Adrenal gland (tissue), 12 donors: Measurements from ENCODE around the gene ASAP2. TPM values are rescaled to one million over a fixed set of nuclear protein-coding genes. Genes with fewer than 3 reads are reported as not detected.

Experiments
- DNase-seq, 7 donors: peaks; one replicate each; pipeline ENCODE4 v3.0.0-alpha.2; 2019 to 2020
- H3K27ac ChIP-seq, 5 donors: fragments of 200-600 bp; sonication (generic) in 4 of 5; 1 replicate in 3 of 5; 2 replicates in 2 of 5; pipeline versions ENCODE4 v1.5.1 to v1.8.0; 2016 to 2020; ENCODE audit warnings: mild to moderate bottlenecking in 1 of 5
- H3K27me3 ChIP-seq: fragments of 200-600 bp; 2 replicates; pipeline ENCODE4 v1.8.0; 2021
- H3K36me3 ChIP-seq, 2 donors: fragments of 200-600 bp; replicated peaks in 1 of 2; 1 replicate in 1 of 2; 2 replicates in 1 of 2; pipeline versions ENCODE4 v1.5.1 to v1.8.0; 2018 to 2022
- H3K4me1 ChIP-seq, 2 donors: fragments of 200-600 bp; replicated peaks in 1 of 2; 1 replicate in 1 of 2; 2 replicates in 1 of 2; pipeline versions ENCODE4 v1.5.1 to v1.8.0; 2018 to 2021
- H3K4me3 ChIP-seq, 4 donors: fragments of 200-600 bp; sonication (generic) in 3 of 4; one replicate each; pipeline ENCODE4 v1.5.1; 2016 to 2018
- H3K9me3 ChIP-seq, 3 donors: fragments of 200-600 bp; sonication (generic) in 1 of 3; replicated peaks in 1 of 3; 1 replicate in 2 of 3; 2 replicates in 1 of 3; pipeline versions ENCODE4 v1.5.1 to v1.8.0; 2016 to 2021
- CTCF ChIP-seq, 6 experiments: fragments of 450-650 bp in 4 of 6; fragments of 200-600 bp in 2 of 6; sonication (generic) in 1 of 6; IDR thresholded peaks; 1 replicate in 5 of 6; 2 replicates in 1 of 6; pipeline versions ENCODE4 v1.5.1 to v1.8.0; 2016 to 2021; ENCODE audit warnings: antibody characterized with exemption in 6 of 6, mild to moderate bottlenecking in 2 of 6, moderate library complexity in 1 of 6
- POLR2A ChIP-seq, 2 donors: fragments of 450-650 bp; IDR thresholded peaks; one replicate each; pipeline ENCODE4 v1.6.1; 2017; ENCODE audit warnings: antibody characterized with exemption in 2 of 2, mild to moderate bottlenecking in 2 of 2, moderate library complexity in 1 of 2
- WGBS, 4 donors: extraction: QIAGEN DNeasy Blood & Tissue Kit in 2 of 4; methylation state at CpG; one replicate each; pipeline versions ENCODE4 v1.1.5 to v1.1.7; 2013 to 2017; 5-methylcytosine and 5-hydroxymethylcytosine counted together
- intact Hi-C, 2 donors: fragments of 100-400 bp; cut with DNase I; formaldehyde crosslinking; loops; one replicate each; pipeline versions ENCODE4 v1.14.1 to v1.15.0; 2022 to 2023
- polyA plus RNA-seq, 3 donors: library from polyadenylated mRNA; stranded (reverse); fragments of 200-250 nt in 2 of 3; fragments of 350-450 nt in 1 of 3; fragmentation: Illumina TruSeq in 1 of 3; extraction: RNeasy Lipid Tissue Mini Kit (QIAGEN cat#74804) in 1 of 3; gene quantifications; one replicate each; pipeline ENCODE4 v1.2.3, GENCODE V29; 2013 to 2014
- total RNA-seq, 9 donors: library from RNA; depleted of rRNA in 4 of 9; stranded (reverse); fragments of >200 nt in 4 of 9; fragments of 120-200 nt in 1 of 9; fragmentation: NEBNext Ultra II Directional in 1 of 9; extraction: Animal tissue kit (Norgen Biotek cat#: 25700) in 1 of 9; gene quantifications; one replicate each; pipeline versions ENCODE4 v1.1.0 to v1.2.4, GENCODE V29; 2013 to 2023
- donor health status: healthy with polysubstance abuse.
- donor health status: Bipolar disorder and iron deficiency.
- donor health status: DM: yes; HTN: yes; CAD: no.
- donor health status: DM: no; HTN: no; CAD: no.
- donor health status: DM: no; HTN: no; CAD: no.
- donor health status: DM: yes; HTN: yes; CAD: no.

ASAP2 gene
- total and polyA plus RNA-seq, 12 donors, result 5.4 to 12.9 (median 7.7) TPM

- intact Hi-C loops, result no loop called here
- WGBS, 4 donors, result 91 to 95% (median 94%) methylated on average over 12 of the region's 12 CpGs
- no peaks in the 10 kb centered on the region for H3K9me3 ChIP-seq
Measured at GRCh38 chr2:9291331-9291730, 84.7 kb downstream of the ASAP2 start.

GRCh38 chr2:9291866-9292265, 85.3 kb downstream of the ASAP2 start:
- intact Hi-C loops, result no loop called here
- WGBS, 4 donors, result 92 to 95% (median 93%) methylated on average over 5 of the region's 5 CpGs
- no peaks in the 10 kb centered on the region for H3K27me3 ChIP-seq
- H3K36me3 ChIP-seq, result no peaks in the 10 kb centered on the region
- H3K9me3 ChIP-seq, result no peaks in the 10 kb centered on the region
- H3K4me3 ChIP-seq, result no peak overlapping the region
- no peak overlapping the region for H3K27ac ChIP-seq
- DNase-seq, result no peak
- no peaks in the 10 kb centered on the region for H3K4me1 ChIP-seq
- TF ChIP-seq CTCF (IDR thresholded peaks at IDR 0.05) (no peak), POLR2A (IDR thresholded peaks at IDR 0.05) (no peak)

More at GRCh38 chr2:9291331-9291730, 84.7 kb downstream of the ASAP2 start:
- Histone ChIP-seq H3K4me1 (no peaks in the 10 kb centered on the region), H3K4me3 (no peak overlapping the region), H3K27me3 (no peaks in the 10 kb centered on the region), H3K27ac (no peak overlapping the region), H3K36me3 (no peaks in the 10 kb centered on the region)
- no peak for TF ChIP-seq CTCF (IDR thresholded peaks at IDR 0.05)
- TF ChIP-seq POLR2A (IDR thresholded peaks at IDR 0.05), result no peak
- DNase-seq, result no peak

- no peak for DNase-seq
- WGBS, 4 donors, result 81 to 86% (median 82%) methylated on average over 4 of the region's 4 CpGs
- TF ChIP-seq POLR2A (IDR thresholded peaks at IDR 0.05), result no peak
- TF ChIP-seq CTCF (IDR thresholded peaks at IDR 0.05), result no peak
Measured at GRCh38 chr2:9292426-9292825, 85.8 kb downstream of the ASAP2 start.

GRCh38 chr2:9294764-9295163, 88.2 kb downstream of the ASAP2 start:
- H3K27ac ChIP-seq, result no peak overlapping the region
- no peak for DNase-seq
- no peak overlapping the region for H3K4me3 ChIP-seq
- H3K27me3 ChIP-seq, result no peaks in the 10 kb centered on the region
- H3K36me3 ChIP-seq, result peaks cover 0 to 5% of the 10 kb centered on the region in 2 donors
- 91 to 98% (median 93%) methylated on average over 6 of the region's 6 CpGs for WGBS, 4 donors
- no peak for TF ChIP-seq POLR2A (IDR thresholded peaks at IDR 0.05)
- no peak for TF ChIP-seq CTCF (IDR thresholded peaks at IDR 0.05)
- H3K9me3 ChIP-seq, result no peaks in the 10 kb centered on the region
- intact Hi-C loops, result no loop called here
- H3K4me1 ChIP-seq, result no peaks in the 10 kb centered on the region

More at GRCh38 chr2:9292426-9292825, 85.8 kb downstream of the ASAP2 start:
- H3K4me1 ChIP-seq, result no peaks in the 10 kb centered on the region
- intact Hi-C loops, result no loop called here
- no peak overlapping the region for H3K27ac ChIP-seq
- no peak overlapping the region for H3K4me3 ChIP-seq
- H3K36me3 ChIP-seq, result no peaks in the 10 kb centered on the region
- H3K9me3 ChIP-seq, result no peaks in the 10 kb centered on the region
- H3K27me3 ChIP-seq, result no peaks in the 10 kb centered on the region
